ENCODE measurements around the gene IL1RAPL1. TPM values are rescaled to one million over a fixed set of nuclear protein-coding genes. Genes with fewer than 3 reads are reported as not detected.

Gene IL1RAPL1
- total RNA-seq, 4 donors from 2014 or later = 0.16 to 0.46 TPM; not detected in 2

DNA sequence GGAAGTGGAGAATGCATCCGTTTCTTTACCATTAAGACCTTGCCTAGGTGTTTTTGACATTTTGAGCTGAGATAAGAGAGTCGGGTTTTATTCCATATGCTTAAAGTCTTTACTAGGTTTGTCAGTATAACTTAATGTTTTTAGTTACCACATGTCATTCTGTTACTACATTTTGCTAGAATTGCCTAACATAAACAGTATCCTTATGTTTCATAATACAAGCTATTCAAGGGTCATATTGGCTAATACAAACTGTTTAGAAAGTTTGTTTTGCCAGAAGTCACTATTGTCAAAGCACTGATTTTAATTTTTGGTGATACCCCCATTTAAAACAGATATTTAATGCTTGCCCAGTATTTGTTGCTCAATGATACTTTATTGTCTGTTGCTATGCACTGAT is 1200.4 kb downstream of the IL1RAPL1 start:
- Histone ChIP-seq H3K36me3 (no peaks in the 10 kb centered on the region), H3K4me1 (no peaks in the 10 kb centered on the region), H3K27me3 (no peaks in the 10 kb centered on the region), H3K27ac (no peak overlapping the region), H3K4me3 (no peak overlapping the region), H3K9me3 (no peaks in the 10 kb centered on the region)
- in situ Hi-C loops (cut with MboI; ENCODE audit: low sequenced_read_pairs in 4 of 4) (no loop called here), intact Hi-C loops (cut with DNase I; ENCODE audit: low total_unique reads) (no loop called here)
- TF ChIP-seq, protein P1, sequence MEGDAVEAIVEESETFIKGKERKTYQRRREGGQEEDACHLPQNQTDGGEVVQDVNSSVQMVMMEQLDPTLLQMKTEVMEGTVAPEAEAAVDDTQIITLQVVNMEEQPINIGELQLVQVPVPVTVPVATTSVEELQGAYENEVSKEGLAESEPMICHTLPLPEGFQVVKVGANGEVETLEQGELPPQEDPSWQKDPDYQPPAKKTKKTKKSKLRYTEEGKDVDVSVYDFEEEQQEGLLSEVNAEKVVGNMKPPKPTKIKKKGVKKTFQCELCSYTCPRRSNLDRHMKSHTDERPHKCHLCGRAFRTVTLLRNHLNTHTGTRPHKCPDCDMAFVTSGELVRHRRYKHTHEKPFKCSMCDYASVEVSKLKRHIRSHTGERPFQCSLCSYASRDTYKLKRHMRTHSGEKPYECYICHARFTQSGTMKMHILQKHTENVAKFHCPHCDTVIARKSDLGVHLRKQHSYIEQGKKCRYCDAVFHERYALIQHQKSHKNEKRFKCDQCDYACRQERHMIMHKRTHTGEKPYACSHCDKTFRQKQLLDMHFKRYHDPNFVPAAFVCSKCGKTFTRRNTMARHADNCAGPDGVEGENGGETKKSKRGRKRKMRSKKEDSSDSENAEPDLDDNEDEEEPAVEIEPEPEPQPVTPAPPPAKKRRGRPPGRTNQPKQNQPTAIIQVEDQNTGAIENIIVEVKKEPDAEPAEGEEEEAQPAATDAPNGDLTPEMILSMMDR (IDR thresholded peaks at IDR 0.05 in 4 of 5, conservative IDR thresholded peaks at IDR 0.05 in 1 of 5) = no peak
- no peak for TF ChIP-seq POLR2A (IDR thresholded peaks at IDR 0.05)
- DNase-seq (no peak), ATAC-seq (no peak)

DNA sequence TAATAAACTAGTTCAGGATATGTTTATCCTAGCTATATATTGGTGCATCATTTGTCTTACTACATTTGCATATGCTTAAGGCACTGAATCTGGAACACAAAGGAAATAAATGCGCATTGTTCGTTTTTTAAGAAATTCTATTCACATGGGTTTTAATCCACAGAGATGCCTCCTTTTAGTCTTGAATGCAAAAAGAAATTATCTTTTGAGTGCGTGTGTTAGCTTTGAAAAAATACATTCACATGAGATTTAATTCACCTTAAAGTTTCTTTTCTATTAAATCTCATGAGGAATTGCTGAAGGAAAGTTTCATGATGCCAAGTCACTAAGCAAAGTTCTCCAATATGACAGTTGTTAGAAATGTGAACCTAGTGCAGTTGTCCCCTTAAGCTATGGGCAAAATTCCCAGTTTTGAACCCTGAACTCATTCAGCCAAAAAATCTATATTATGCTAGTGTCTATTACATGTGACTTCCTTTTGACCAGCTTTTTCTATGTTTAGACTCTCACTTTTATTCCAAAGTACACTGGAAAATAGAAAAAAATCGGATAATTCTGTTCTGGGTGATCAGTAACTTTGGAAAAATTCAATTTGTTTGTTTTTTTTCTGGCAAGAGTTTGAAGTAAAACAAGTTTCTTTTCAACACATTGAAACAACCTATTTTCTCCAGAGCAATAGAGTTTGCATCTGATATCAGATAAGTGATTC is 1201.9 kb downstream of the IL1RAPL1 start:
- no peak for ATAC-seq
- Histone ChIP-seq H3K4me1 (no peaks in the 10 kb centered on the region), H3K27me3 (no peaks in the 10 kb centered on the region), H3K27ac (no peak overlapping the region), H3K9me3 (no peaks in the 10 kb centered on the region), H3K4me3 (no peak overlapping the region), H3K36me3 (no peaks in the 10 kb centered on the region)
- TF ChIP-seq, protein P1 (IDR thresholded peaks at IDR 0.05 in 4 of 5, conservative IDR thresholded peaks at IDR 0.05 in 1 of 5) = no peak
- no peak for TF ChIP-seq POLR2A (IDR thresholded peaks at IDR 0.05)
- intact Hi-C loops (cut with DNase I; ENCODE audit: low total_unique reads) (no loop called here), in situ Hi-C loops (cut with MboI; ENCODE audit: low sequenced_read_pairs in 4 of 4) (no loop called here)
- no peak for DNase-seq

DNA sequence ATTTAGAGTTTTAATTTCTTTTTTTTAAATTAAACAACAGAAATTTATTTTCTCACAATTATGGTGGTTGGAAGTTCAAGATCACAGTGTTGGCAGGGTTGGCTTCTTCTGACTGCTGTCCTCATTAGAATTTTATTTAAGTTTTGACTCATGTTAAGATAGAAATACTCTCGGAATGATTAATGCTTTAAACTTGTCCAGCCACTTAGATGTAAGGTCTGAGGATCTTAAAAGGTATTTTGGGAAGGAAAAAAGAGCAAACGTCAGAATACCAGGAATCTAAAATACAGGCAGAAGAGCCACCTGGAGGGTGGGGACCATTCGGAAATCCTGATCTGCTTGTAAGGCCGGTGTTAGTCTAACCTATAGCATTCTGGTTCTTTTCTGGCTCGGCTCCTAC is 1205.1 kb downstream of the IL1RAPL1 start:
- H3K4me3 ChIP-seq = no peak overlapping the region
- DNase-seq (no peak), ATAC-seq (no peak)
- H3K4me1 ChIP-seq = no peaks in the 10 kb centered on the region
- H3K9me3 ChIP-seq = no peaks in the 10 kb centered on the region
- TF ChIP-seq, protein P1 (IDR thresholded peaks at IDR 0.05 in 4 of 5, conservative IDR thresholded peaks at IDR 0.05 in 1 of 5) = no peak
- TF ChIP-seq POLR2A (IDR thresholded peaks at IDR 0.05) = no peak
- H3K36me3 ChIP-seq = no peaks in the 10 kb centered on the region
- in situ Hi-C loops (cut with MboI; ENCODE audit: low sequenced_read_pairs in 4 of 4) = no loop called here
- intact Hi-C loops (cut with DNase I; ENCODE audit: low total_unique reads) = no loop called here
- H3K27ac ChIP-seq = no peak overlapping the region
- no peaks in the 10 kb centered on the region for H3K27me3 ChIP-seq

DNA sequence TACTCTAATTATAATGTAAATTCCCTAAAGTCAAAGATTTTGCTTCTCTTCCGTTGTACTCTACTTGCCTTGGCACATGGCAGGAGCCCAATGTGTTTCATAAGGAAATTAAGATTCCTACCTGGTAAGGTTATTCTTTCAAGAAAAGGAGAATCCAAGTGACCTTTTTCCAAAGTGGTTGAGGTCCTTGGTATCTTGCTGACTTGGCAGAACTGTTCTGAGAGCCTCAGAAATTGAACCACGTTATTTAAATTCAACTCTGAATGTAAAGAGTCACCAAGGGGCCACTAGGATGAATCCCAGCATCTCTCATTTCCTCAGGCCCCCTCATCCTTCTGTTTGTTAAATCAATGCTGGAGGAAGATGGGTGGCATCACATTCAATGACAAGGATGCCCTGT is 1209.9 kb downstream of the IL1RAPL1 start:
- H3K9me3 ChIP-seq = no peaks in the 10 kb centered on the region
- DNase-seq (no peak), ATAC-seq (no peak)
- no peak overlapping the region for H3K4me3 ChIP-seq
- H3K36me3 ChIP-seq = no peaks in the 10 kb centered on the region
- TF ChIP-seq, protein P1 (IDR thresholded peaks at IDR 0.05 in 4 of 5, conservative IDR thresholded peaks at IDR 0.05 in 1 of 5) = no peak
- TF ChIP-seq POLR2A (IDR thresholded peaks at IDR 0.05) = no peak
- in situ Hi-C loops (cut with MboI; ENCODE audit: low sequenced_read_pairs in 4 of 4) = no loop called here
- no peak overlapping the region for H3K27ac ChIP-seq
- intact Hi-C loops (cut with DNase I; ENCODE audit: low total_unique reads) = no loop called here
- no peaks in the 10 kb centered on the region for H3K4me1 ChIP-seq
- no peaks in the 10 kb centered on the region for H3K27me3 ChIP-seq

DNA sequence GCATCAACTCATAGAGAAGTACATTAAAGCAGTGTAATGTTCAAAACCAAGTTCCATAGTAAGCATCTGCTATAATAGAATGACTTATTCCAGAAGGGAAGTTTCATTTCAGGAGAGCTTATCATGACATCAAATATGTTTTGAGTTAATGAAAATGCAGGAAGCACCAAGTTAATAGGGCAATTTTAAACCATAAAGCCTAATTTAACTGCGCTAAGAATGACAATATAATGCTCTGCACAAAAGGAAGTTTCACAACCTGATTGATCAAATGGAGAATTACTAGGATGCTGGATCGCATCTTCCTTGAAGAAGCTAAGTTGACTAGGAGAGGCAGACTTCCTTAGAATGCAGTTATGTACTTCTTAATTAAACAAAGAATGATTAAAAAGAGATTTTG is 1211.2 kb downstream of the IL1RAPL1 start:
- intact Hi-C loops (cut with DNase I; ENCODE audit: low total_unique reads) = no loop called here
- no peaks in the 10 kb centered on the region for H3K27me3 ChIP-seq
- TF ChIP-seq, protein P1 (IDR thresholded peaks at IDR 0.05 in 4 of 5, conservative IDR thresholded peaks at IDR 0.05 in 1 of 5) = no peak
- no peak for TF ChIP-seq POLR2A (IDR thresholded peaks at IDR 0.05)
- H3K4me1 ChIP-seq = no peaks in the 10 kb centered on the region
- H3K36me3 ChIP-seq = no peaks in the 10 kb centered on the region
- ATAC-seq (no peak), DNase-seq (no peak)
- H3K9me3 ChIP-seq = no peaks in the 10 kb centered on the region
- no peak overlapping the region for H3K27ac ChIP-seq
- H3K4me3 ChIP-seq = no peak overlapping the region
- in situ Hi-C loops (cut with MboI; ENCODE audit: low sequenced_read_pairs in 4 of 4) = no loop called here

Data from gastrocnemius medialis (tissue), 4 donors.